HG03432 (cell line): ENCODE measurements around the gene IFNA2.
"Not testable (repeated sequence)": the region's sequence is repeated elsewhere in the genome, so short reads cannot be mapped to it uniquely, and the experiment has no call there.

Experiments
- ATAC-seq: cut with Tn5 transposase; IDR thresholded peaks from one replicate; pipeline ENCODE4 v1.9.1; 2021; ENCODE audit warnings: mild to moderate bottlenecking, moderate library complexity; ENCODE audit not compliant: unreplicated experiment

The IFNA2 gene

GRCh38 chr9:21383627-21384026 lies 1.6 kb downstream of the IFNA2 start:
- ATAC-seq = no peak

GRCh38 chr9:21381448-21382339 lies 3.5 kb downstream of the IFNA2 start:
- peak; percentile 98 for ATAC-seq

GRCh38 chr9:21371467-21371866 lies 13.7 kb downstream of the IFNA2 start:
- not testable (repeated sequence) for ATAC-seq

GRCh38 chr9:21367957-21368356 lies 17.2 kb downstream of the IFNA2 start, which contains the start of gene IFNA13:
TSS of gene IFNA13 (minus strand) at chr9:21368057. CDS start at chr9:21368010, 47 bp downstream.
- ATAC-seq = no peak

GRCh38 chr9:21367169-21367568 lies 18.0 kb downstream of the IFNA2 start:
- ATAC-seq = peak; percentile 96

- no peak for ATAC-seq
Measured at GRCh38 chr9:21362287-21362686, 22.9 kb downstream of the IFNA2 start.

GRCh38 chr9:21357479-21358460 lies 27.4 kb downstream of the IFNA2 start:
- ATAC-seq = peak; percentile 93

- no peak for ATAC-seq
Measured at GRCh38 chr9:21350787-21351186, 34.4 kb downstream of the IFNA2 start, which contains the start of gene IFNA6. TSS of gene IFNA6 (minus strand) at chr9:21350887. CDS start at chr9:21350887, 0 bp downstream.

- ATAC-seq = no peak
Measured at GRCh38 chr9:21348430-21348970, 36.7 kb downstream of the IFNA2 start.

GRCh38 chr9:21340735-21341134 lies 44.5 kb downstream of the IFNA2 start:
- no peak for ATAC-seq

GRCh38 chr9:21336457-21336856 lies 48.7 kb downstream of the IFNA2 start:
- no peak for ATAC-seq

- ATAC-seq = peak; percentile 95
Measured at GRCh38 chr9:21334701-21335632, 50.2 kb downstream of the IFNA2 start, which contains the start of gene KLHL9. TSS of gene KLHL9 (minus strand) at chr9:21335404. CDS start at chr9:21334859, 545 bp downstream.
